ELF-1 (cell line): ENCODE measurements around the gene MBD5.
A peak's percentile ranks its signal among the peaks of the same experiment; 100 is the strongest.

ENCODE experiments used
- DNase-seq: peaks from one replicate; pipeline ENCODE4 v3.0.0-alpha.2; 2016; ENCODE audit warnings: low read depth, low spot score

The MBD5 gene

GRCh38 chr2:148300544-148300943, 279.7 kb downstream of the MBD5 start:
- no peak for DNase-seq

- DNase-seq: no peak
Measured at GRCh38 chr2:148301362-148301761, 280.5 kb downstream of the MBD5 start.

- DNase-seq: no peak
Measured at GRCh38 chr2:148302526-148302925, 281.6 kb downstream of the MBD5 start.

GRCh38 chr2:148303161-148303560, 282.3 kb downstream of the MBD5 start:
- DNase-seq: peak; percentile 14

GRCh38 chr2:148305476-148305875, 284.6 kb downstream of the MBD5 start:
- DNase-seq: no peak

GRCh38 chr2:148306027-148306426, 285.1 kb downstream of the MBD5 start:
- no peak for DNase-seq

GRCh38 chr2:148317598-148317997, 296.7 kb downstream of the MBD5 start:
- DNase-seq: no peak

GRCh38 chr2:148338541-148338940, 317.6 kb downstream of the MBD5 start:
- no peak for DNase-seq

- DNase-seq: no peak
Measured at GRCh38 chr2:148342086-148342485, 321.2 kb downstream of the MBD5 start.

GRCh38 chr2:148350199-148350598, 329.3 kb downstream of the MBD5 start:
- no peak for DNase-seq

GRCh38 chr2:148351437-148352143, 330.7 kb downstream of the MBD5 start:
- no peak for DNase-seq

GRCh38 chr2:148358375-148358774, 337.5 kb downstream of the MBD5 start:
- no peak for DNase-seq

- DNase-seq: no peak
Measured at GRCh38 chr2:148360662-148361061, 339.8 kb downstream of the MBD5 start.

- peak; percentile 76 for DNase-seq
Measured at GRCh38 chr2:148362144-148362796, 341.4 kb downstream of the MBD5 start.

GRCh38 chr2:148375214-148375613, 354.3 kb downstream of the MBD5 start:
- no peak for DNase-seq

- DNase-seq: no peak
Measured at GRCh38 chr2:148391324-148391723, 370.4 kb downstream of the MBD5 start.

- DNase-seq: no peak
Measured at GRCh38 chr2:148402786-148403185, 381.9 kb downstream of the MBD5 start.

GRCh38 chr2:148410899-148411298, 390.0 kb downstream of the MBD5 start:
- DNase-seq: no peak

GRCh38 chr2:148416248-148416647, 395.4 kb downstream of the MBD5 start:
- DNase-seq: no peak

GRCh38 chr2:148430101-148430500, 409.2 kb downstream of the MBD5 start:
- DNase-seq: no peak

GRCh38 chr2:148447877-148448276, 427.0 kb downstream of the MBD5 start:
- no peak for DNase-seq

- no peak for DNase-seq
Measured at GRCh38 chr2:148450531-148450930, 429.6 kb downstream of the MBD5 start.

- DNase-seq: no peak
Measured at GRCh38 chr2:148451046-148451445, 430.2 kb downstream of the MBD5 start.
